ENCODE data around the gene RPS17.
"Not testable (repeated sequence)": the region's sequence is repeated elsewhere in the genome, so short reads cannot be mapped to it uniquely, and the experiment has no call there.

The RPS17 gene

GRCh38 chr15:82545002-82545401, 4.7 kb upstream of the RPS17 start:
- DNase-seq, result no peak

GRCh38 chr15:82544431-82544830, 4.2 kb upstream of the RPS17 start:
- DNase-seq, result no peak

GRCh38 chr15:82543160-82543559, 2.9 kb upstream of the RPS17 start:
- DNase-seq, result no peak

GRCh38 chr15:82540984-82541431, 751 bp upstream of the RPS17 start:
- DNase-seq, result no peak

- no peak for DNase-seq
These were observed 584 bp downstream of the RPS17 start for GRCh38 chr15:82539691-82540054.

- no peak for DNase-seq
These were observed 1.1 kb downstream of the RPS17 start for GRCh38 chr15:82538961-82539690.

- no peak for DNase-seq
These were observed 2.8 kb downstream of the RPS17 start for GRCh38 chr15:82537351-82537908.

- no peak for DNase-seq
These were observed 3.6 kb downstream of the RPS17 start for GRCh38 chr15:82536409-82537350.

- DNase-seq, result no peak
These were observed 4.5 kb downstream of the RPS17 start for GRCh38 chr15:82535566-82536408.

- DNase-seq, result not testable (repeated sequence)
These were observed 5.1 kb downstream of the RPS17 start for GRCh38 chr15:82535151-82535550.

- DNase-seq, result not testable (repeated sequence)
These were observed 5.8 kb downstream of the RPS17 start for GRCh38 chr15:82534457-82534861.

GRCh38 chr15:82533801-82534200, 6.5 kb downstream of the RPS17 start:
- no peak for DNase-seq

GRCh38 chr15:82532991-82533481, 7.2 kb downstream of the RPS17 start:
- no peak for DNase-seq

- DNase-seq, result no peak
These were observed 7.8 kb downstream of the RPS17 start for GRCh38 chr15:82532383-82532990.

GRCh38 chr15:82531496-82532382, 8.5 kb downstream of the RPS17 start:
- no peak for DNase-seq

GRCh38 chr15:82530606-82531379, 9.5 kb downstream of the RPS17 start:
- no peak for DNase-seq

GRCh38 chr15:82530006-82530405, 10.3 kb downstream of the RPS17 start:
- no peak for DNase-seq

- DNase-seq, result not testable (repeated sequence)
These were observed 26.7 kb downstream of the RPS17 start for GRCh38 chr15:82513587-82513986.

GRCh38 chr15:82507693-82508092, 32.6 kb downstream of the RPS17 start:
- DNase-seq, result not testable (repeated sequence)

GRCh38 chr15:82507087-82507486, 33.2 kb downstream of the RPS17 start:
- DNase-seq, result not testable (repeated sequence)

Measured in NCI-H1694 (cell line).